EH (cell line): ENCODE data around the gene SMARCAL1.

Experiments
- DNase-seq: peaks from one replicate; pipeline ENCODE4 v3.0.0-alpha.2; 2015; ENCODE audit warnings: low read depth

SMARCAL1 gene

DNA sequence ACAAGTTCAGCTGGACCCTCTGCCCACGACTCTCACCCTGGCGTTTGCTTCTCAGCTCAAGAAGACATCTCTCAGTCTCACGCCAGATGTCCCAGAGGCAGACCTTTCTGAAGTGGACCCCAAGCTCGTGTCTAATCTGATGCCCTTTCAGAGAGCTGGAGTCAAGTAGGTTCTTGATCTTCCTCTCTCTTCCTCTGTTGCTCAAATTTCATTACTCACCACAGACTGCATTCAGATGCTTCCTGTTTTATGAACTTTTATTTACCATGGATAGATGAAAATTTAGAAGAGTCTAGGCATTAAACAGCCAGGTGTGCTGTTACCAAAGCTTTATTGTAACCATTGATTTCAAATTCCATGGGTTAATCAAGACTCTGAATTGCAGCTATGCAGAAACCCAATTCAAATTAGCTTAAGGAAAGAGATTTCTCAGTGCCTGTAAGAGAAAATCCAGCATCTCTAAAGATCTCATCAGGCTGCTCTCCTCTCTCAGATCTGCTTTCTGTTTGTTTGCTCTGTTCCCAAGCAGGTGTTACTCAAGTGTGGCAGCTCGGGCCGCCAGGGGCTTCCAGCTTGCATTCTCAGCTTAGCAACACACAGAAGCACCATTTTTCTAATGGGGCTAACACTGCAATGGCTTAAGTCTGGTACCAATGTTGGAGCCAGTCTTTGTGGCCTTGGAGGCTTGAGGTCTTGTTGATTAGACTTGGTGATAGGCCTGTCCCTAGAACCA, 16.5 kb downstream of the SMARCAL1 start:
- no peak for DNase-seq

DNA sequence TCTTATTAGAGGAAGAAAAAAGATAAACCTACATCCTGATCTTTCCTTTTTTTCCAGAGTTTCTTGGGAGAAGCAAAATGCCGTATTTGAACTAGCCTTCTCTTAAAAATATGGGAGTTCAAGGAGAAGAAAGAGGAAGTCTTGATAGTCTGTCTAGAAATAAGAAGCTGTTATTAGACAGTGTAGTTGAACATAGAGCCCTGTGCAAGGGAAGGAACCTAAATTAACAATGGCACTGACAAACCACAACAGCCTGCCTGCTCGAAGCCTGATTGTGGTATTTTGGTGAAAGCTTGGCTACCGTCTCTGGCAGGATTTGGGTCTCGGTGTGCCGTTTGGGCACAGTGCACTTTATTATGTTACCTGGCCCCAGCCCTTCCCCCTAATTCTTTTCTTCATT, 17.1 kb downstream of the SMARCAL1 start:
- no peak for DNase-seq

DNA sequence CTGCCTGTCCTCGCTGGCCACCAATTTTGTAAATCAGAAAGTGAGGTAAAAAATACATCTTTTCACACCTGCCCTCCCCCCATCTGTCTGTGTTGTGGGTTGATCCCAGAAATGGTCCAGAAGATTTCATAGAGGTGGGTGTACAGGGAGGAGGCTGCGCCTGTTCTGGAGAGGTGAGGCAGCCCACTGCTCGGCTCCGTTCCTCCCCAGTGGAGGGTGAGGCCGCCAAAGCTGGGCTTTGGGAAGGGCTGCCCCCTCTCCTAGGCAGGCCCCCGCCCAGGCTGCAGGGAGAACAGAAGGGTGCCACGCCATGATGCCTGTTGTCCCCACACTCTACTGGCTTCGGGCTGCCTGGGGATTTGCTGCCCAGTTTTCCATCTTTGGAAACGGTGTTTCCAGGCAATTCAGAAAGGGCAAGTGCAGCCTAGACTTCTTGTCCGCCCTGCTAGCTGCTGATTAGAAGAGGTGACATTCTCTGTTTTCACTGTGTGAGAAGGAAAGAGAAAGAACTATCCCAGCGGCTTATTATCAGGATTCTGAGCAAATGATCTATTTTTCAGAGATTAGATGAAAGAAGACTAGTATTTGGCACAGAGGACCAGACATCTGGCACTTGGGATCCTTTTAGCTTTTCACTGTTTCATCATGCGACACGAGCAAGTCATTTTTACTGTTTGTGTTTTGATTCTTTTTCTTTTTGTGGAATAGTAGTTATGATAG, 18.7 kb downstream of the SMARCAL1 start:
- DNase-seq, result no peak

DNA sequence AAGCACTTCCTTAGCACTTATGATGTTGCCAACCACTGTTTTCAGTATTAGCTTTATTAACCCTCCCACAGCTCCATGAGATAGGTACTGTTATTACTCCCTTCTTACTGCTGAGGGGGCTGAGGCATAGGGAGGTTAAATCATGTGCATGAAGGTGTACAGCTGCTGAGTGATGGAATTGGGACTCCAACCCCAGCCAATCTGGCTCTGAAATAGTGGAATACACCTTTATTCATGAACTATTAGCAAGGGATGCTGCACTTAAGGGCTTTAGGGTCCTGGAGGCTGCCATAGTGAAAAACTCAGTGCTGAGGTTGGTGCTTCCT, 19.2 kb downstream of the SMARCAL1 start:
- no peak for DNase-seq

DNA sequence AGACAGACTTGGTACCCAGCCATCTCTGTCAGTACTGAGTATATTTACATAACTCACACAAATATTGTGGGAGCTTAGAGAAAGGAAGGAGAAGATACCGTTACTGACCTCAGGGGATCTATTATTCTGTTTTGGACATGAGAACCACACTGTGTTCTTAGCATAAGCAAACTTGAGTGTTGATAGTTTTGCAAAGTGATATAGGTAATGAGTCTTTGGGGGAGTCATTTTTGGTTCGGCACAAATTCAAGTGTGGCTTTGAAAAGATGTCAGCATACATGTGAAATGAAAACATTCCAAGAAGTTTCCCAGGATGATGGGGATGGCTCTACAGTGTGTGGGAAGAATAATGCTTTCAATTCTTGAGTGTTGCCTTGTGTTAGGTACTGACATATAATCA, 24.1 kb downstream of the SMARCAL1 start:
- peak; percentile 73 for DNase-seq

DNA sequence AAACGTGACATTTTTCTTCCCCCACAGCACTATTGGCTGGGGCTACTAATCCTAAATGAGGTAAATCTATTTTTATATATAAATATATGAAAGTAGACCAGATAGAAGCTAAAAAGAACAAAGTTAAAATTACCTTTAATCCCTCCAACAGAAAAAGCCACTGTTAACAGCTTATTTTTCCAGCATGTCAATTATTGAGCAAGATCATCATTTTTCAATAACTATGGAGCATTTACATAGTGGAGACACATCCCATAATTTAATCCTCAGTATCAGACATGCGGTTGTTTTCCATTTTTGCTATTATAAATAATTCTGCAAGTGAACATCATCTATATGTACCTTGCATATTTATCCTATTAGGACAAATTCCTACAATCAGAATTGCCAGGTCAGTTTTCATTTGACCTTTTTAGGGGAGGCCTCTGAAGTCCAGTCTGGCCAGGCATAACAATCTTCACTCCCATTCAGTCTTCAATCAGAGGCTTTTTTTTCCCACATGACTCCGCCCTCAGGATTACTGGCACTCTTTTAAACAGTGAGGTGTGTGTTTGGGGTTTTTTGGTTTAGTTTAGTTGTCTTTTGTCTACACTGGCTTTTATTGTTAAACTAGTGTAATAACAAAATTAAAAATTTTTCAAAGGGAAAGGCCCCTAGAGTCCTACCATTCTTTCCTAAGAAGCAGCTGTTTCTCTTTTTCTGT, 29.2 kb downstream of the SMARCAL1 start:
- DNase-seq, result no peak

DNA sequence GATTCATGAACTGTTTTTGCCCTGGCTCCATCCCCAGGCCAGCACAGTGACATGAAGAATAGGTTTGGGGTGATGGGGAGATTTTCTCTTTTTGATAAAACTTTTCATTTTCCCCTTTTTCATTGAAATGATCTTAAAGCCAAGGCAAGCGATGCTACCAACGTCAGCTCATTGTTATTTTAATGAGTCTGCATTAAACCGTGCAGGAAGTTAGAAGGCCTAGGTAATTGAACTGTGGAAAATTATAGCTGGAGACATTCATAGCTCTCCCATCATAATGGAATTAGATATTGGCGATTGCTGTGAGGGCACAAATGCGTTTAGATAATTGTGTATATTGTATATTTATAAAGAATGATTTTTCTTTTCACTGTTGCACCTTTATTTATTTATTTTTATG, 33.2 kb downstream of the SMARCAL1 start:
- peak; percentile 7 for DNase-seq

DNA sequence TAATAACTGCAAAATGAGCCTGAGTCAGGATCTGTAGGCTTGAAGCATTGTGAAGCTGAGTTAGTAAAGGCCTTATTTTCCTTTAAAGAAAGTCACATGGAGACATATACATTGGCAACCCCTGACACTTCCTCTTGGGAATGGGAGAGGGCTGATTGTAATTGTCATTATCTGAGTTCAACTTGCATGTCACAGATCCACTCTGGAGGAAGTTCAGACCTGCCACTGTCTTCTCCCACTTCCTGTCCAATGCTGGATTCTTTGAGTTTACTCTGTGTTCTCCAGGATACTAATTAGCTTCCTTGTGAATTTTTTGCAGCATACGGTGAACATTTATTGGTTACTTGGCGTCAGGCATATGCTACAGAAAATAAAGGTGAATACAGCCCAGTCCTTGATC, 34.1 kb downstream of the SMARCAL1 start:
- no peak for DNase-seq

DNA sequence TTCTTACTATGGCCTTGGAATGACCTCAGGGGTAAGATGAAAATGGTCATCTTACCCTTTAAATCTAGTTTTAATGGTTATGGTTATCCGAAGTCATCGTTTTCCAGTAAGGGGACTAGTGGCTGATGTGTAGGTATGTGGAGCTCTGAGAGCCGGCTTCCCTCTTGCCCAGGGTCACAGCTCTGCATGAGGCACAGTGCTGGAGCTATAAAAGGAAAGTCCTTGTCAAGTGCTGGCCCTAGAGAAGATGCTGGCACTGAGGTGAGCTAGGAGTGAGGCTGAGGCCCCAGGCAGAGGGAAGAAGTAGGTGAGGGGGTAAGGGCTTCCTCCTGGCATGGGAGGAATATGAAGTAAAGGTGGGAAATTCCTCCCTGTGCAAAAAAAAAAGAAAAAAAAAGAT, 35.0 kb downstream of the SMARCAL1 start:
- no peak for DNase-seq

DNA sequence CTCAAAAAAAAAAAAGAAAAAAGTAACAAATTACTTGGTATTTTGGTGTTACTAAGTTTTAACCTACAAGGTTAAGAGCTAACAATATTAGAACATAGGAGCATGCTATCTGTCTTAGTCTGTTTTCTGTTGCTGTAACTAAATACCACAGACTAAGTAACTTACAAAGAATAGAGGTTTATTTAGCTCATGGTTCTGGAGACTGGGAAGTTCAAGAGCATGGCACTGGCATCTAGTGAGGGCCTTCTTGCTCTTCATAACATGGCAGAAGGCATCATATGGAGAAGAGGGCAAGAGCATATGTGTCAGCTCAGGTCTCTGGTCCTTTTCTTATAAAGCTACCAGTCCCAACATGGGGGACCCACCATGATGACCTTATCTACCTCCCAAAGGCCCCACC, 36.5 kb downstream of the SMARCAL1 start:
- no peak for DNase-seq

DNA sequence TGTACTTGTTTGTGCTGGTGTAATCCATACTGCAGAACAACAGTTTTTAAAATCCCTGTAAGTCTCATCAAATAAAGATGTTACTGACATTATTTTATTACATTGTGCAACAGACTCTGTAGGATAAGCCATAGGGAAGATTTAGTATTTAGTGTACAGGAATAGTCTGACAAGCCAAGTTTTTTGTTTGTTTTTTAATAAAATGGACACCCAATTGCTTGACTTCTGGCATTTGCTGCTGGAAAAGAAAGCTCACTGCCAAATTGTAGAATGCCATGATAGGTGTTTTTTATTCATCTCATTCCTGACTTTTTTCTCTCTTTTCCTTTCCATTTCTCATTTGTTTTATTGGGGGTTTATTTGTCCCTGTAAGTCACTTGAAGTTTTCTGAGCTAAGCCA, 38.1 kb downstream of the SMARCAL1 start:
- no peak for DNase-seq

DNA sequence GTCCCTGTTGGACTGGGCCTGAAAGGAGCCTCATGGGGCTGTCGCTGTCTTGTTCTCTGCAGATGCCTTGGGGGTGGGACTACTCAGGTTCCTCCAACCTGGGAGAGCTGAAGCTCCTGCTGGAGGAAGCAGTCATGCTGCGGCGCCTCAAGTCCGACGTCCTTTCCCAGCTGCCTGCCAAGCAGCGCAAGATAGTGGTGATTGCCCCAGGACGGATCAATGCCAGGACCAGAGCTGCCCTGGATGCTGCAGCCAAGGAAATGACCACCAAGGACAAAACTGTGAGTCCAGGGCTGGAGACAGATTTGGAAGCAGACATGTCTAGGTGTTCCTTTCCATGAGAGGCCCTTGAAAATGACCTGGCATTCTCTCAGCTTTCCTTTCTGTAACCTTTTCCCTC, 38.5 kb downstream of the SMARCAL1 start:
- DNase-seq, result no peak

DNA sequence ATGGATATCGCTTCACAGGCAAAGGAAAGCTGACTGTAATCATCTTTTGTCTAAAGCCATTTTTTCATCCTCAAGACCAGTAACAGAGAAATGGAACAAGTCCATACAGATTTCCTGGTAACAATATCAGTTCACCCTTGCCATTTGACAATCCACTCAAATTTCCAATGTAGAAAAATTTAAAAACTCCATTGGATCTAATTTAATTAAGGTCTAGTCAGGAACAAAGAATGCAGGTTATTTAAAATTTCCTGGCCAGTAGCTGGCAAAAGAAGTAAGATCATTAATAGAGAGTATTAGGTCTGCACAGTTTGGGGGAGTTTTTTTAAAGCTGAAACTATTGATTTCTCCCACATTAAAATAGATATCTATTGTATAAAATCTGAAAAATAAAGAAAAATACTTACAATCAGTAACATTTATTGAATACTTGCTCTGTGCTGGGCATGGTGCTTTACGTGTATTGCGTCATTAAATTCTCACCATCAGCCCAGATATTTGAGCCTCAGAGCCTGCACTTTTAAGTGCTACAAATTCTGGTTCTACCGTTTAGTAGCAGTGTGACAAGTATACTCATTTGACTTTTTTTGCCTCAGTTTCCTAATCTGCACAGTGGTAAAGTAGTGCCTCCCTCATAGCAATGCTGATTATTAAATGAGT, 41.8 kb downstream of the SMARCAL1 start:
- peak; percentile 24 for DNase-seq

DNA sequence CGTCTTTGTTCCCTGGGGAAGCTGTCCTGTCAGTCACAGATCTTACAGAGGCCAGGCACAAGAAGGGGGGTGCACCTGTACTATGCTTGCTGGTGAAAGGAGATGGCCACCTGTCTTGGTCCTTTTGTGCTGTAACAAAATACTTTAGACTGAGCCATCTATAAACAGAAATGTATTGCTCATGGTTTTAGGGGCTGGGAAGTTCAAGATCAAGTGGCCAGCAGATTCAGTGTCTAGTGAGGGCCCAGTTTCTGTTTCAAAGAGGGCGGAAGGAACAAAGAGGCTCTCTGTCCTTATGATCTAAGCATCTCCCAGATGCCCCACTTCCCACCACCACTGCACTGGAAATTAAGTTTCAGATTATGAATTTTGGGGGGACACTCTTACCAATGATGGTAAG, 50.9 kb downstream of the SMARCAL1 start:
- DNase-seq, result no peak

DNA sequence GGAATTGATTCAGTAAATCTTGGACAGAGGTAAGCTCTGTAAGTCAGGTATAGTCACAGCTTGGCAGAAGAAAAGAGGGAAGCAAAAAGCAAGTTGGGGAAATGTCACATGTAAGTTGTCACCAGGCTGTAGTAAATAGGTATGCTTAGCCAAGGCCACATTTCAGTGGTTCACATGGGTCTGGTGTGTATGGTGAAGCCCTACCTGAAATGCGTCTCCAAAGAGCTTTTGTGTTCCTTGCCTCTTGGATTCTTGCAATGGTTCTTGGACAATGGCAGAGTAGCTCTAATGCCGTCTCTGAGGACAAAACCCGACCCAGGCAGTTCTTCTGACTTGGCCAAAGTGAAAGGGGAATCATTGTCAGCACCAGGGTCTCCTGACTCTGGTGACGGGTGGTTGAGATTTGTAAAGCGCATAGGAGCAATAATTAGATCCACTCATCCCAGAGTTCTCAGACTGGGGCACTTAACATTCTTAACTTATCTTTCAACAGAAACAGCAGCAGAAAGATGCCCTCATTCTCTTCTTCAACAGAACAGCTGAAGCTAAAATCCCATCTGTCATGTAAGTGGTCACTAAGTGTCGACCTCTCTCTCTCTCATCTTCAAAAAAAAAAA, 51.9 kb downstream of the SMARCAL1 start:
- DNase-seq, result no peak

DNA sequence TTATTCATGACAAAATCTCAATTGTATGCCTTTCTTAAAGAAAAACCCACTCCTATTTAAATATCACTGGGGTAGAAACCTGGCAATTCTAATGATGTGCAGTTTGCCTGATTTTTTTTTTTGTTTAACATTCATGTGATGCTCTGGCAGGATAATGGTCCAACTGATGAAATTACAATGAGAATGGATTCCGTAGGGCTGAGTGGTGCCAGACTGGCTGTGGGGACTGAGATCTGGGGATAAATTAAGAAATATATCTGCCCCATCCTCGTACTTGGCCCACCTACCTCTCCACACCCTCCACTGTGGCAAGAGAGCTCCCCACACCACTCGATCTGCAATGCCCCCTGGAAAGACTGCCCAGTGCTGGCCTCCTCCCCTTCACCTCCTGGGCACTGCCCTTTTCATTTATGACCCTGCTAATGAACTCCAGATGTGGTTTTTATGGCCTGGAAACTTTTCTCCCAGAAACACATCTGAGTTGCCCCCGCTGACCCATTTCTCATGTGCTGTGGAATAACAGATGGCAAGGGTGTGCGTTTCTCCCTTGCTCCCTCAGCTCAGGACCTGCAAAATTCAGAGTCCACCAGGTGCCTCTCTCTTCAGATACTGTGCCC, 53.4 kb downstream of the SMARCAL1 start:
- peak; percentile 50 for DNase-seq

DNA sequence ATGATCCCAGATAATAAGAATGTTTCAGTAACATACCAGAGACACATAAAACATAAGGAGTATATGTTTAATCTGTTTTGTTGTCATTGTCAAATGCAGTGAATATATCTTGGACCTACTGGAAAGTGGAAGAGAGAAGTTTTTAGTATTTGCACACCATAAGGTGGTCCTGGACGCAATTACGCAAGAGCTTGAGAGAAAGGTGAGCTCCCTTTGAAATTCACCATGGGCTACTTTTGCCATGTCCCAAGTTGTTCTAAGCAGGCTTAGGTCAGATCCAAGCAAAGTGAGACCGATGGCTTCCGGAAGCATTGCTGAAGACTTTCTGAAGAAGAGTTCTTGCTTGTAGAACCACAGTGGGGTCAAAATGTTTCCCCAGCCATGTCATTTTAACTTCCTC, 55.6 kb downstream of the SMARCAL1 start:
- no peak for DNase-seq

DNA sequence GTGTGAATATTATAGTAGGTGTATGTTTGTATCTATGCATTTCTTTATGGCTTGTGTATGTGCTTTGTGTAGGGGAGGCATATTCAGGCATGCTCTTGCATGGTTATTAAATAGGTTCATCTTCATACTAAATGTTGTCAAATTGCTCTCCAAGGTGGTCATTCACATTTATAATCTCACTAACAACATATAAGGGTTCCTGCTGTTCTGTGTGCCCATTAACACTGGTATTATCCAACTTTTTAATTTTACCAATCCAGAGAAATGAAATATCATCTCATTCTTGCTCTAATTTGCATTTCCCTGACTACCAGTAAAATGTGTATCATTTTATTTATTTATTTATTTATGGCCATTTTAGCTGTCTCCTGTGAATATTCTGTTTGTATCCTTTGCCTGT, 57.4 kb downstream of the SMARCAL1 start:
- DNase-seq, result no peak

DNA sequence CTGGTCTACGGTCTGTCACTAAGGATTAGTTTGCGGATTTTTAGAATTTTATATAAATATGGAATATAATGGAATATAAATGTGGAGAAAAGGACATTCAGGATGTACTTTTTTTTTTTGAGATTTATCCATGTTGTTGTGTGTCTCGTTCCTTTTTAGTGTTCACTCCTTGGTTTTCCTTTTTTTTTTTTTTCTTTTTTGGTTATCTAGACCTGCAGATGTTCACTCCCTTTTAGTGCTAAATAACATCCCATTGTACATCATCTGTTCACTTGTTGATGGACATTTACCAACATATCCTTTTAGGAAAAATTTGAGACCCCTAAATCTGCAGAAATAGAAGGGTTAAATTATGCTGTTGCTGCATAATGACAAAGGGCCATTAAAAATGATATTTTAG, 60.9 kb downstream of the SMARCAL1 start:
- DNase-seq, result no peak

DNA sequence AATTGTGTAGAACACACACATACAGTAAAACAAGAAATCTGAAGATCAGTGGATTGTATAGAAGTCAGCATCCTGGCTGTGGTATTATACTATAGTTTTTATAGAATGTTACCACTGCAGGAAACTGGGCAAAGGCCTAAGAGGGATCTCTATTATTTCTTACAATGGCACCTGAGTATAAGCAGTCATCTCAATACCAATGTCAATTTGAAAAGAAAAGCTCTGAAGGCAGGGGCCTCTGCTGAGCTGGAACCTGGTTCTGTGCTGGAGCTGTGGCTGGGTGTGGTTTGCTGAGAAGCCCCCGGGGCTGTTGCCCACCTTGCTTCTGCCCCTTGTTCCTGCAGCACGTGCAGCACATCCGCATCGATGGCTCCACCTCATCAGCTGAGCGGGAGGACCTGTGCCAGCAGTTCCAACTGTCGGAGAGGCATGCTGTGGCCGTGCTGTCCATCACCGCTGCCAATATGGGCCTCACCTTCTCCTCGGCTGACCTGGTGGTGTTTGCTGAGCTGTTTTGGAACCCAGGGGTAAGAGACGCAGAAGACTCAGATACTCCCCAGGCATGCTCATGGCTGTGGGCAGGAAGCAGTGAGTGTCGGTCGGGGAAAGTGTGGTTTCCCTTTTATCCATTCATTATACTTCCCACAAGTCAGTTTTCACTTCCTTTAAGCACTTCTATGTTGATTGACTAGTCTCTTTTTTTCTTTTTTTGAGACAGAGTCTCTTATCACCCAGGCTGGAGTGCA, 62.8 kb downstream of the SMARCAL1 start:
- no peak for DNase-seq

DNA sequence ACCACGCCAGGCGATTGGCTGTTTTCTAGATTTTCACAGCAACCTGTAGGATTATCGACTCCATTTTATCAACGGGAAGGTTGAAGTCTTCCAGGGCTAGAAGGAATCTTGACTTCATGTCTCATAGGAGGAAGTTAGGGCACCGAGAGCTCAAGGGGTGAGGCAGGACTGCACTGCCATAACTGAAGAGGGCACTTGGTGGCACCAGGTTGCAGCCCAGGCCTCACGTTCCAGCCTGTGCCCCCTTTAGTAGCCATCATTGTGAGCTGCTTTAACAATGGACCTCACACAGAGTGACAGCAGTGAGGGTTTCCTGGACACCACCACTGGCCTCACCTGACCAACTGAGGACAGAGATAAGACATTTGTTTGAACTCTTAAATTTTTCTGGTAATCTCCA, 63.5 kb downstream of the SMARCAL1 start:
- DNase-seq, result no peak
